NCI-H2171 (cell line): ENCODE measurements around the gene PTOV1.

Experiments used
- DNase-seq: peaks from one replicate; lab custom pipeline; 2025; lab: John Stamatoyannopoulos, UW

The PTOV1 gene

GRCh38 chr19:49850487-49851342 is at the start of gene PTOV1:
Gene PTOV1 (plus strand): TSS chr19:49851159.
- DNase-seq = peak; percentile 91

GRCh38 chr19:49801401-49801888 is 49.5 kb upstream of the PTOV1 start:
- no peak for DNase-seq

GRCh38 chr19:49801966-49802661 is 48.8 kb upstream of the PTOV1 start:
- DNase-seq = peak; percentile 45

GRCh38 chr19:49802836-49803528 is 48.0 kb upstream of the PTOV1 start:
- DNase-seq = no peak

- no peak for DNase-seq
These were observed 47.5 kb upstream of the PTOV1 start for GRCh38 chr19:49803529-49803856.

- DNase-seq = no peak
These were observed 44.9 kb upstream of the PTOV1 start for GRCh38 chr19:49805822-49806619.

GRCh38 chr19:49806620-49806959 is 44.4 kb upstream of the PTOV1 start:
- no peak for DNase-seq

- no peak for DNase-seq
These were observed 43.7 kb upstream of the PTOV1 start for GRCh38 chr19:49807058-49807903.

GRCh38 chr19:49807904-49808675 is 42.9 kb upstream of the PTOV1 start:
- DNase-seq = no peak

GRCh38 chr19:49808711-49809159 is 42.2 kb upstream of the PTOV1 start:
- DNase-seq = no peak

GRCh38 chr19:49809160-49809940 is 41.6 kb upstream of the PTOV1 start:
- DNase-seq = no peak

- no peak for DNase-seq
These were observed 41.0 kb upstream of the PTOV1 start for GRCh38 chr19:49809941-49810389.

GRCh38 chr19:49811328-49811727 is 39.6 kb upstream of the PTOV1 start:
- DNase-seq = no peak

GRCh38 chr19:49812452-49812996 is 38.4 kb upstream of the PTOV1 start:
- no peak for DNase-seq

- DNase-seq = peak; percentile 95
These were observed 37.7 kb upstream of the PTOV1 start, which contains the start of gene FUZ for GRCh38 chr19:49812997-49813861. Gene FUZ (minus strand): TSS chr19:49813292. CDS start chr19:49813106, 186 bp downstream.

- no peak for DNase-seq
These were observed 36.9 kb upstream of the PTOV1 start for GRCh38 chr19:49814010-49814409.

GRCh38 chr19:49816590-49816989 is 34.4 kb upstream of the PTOV1 start:
- no peak for DNase-seq
